Thyroid gland (tissue), 4 donors: ENCODE results near the gene TSKU.

Experiments used
- CTCF ChIP-seq, 6 experiments: fragments of 200-600 bp in 3 of 6; fragments of 450-650 bp in 3 of 6; sonication (generic) in 3 of 6; IDR thresholded peaks; one replicate each; pipeline ENCODE4 v1.5.1; 2016 to 2019; ENCODE audit warnings: antibody characterized with exemption in 6 of 6, mild to moderate bottlenecking in 2 of 6, inconsistent platforms in 1 of 6, moderate library complexity in 1 of 6
- POLR2A ChIP-seq, 2 donors: fragments of 450-650 bp; IDR thresholded peaks; one replicate each; pipeline ENCODE4 v1.6.1; 2017; ENCODE audit warnings: antibody characterized with exemption in 2 of 2, mild to moderate bottlenecking in 2 of 2, moderate library complexity in 1 of 2

GRCh38 chr11:76792505-76793264, 9.5 kb downstream of the TSKU start:
- TF ChIP-seq CTCF (IDR thresholded peaks at IDR 0.05), result no peak
- no peak for TF ChIP-seq POLR2A (IDR thresholded peaks at IDR 0.05)
